Upper lobe of left lung (tissue), 4 donors: Measurements from ENCODE around the gene TCERG1.

Experiments used
- CTCF ChIP-seq, 6 experiments: fragments of 450-650 bp in 4 of 6; fragments of 200-600 bp in 2 of 6; sonication (generic) in 2 of 6; IDR thresholded peaks; one replicate each; pipeline ENCODE4 v1.5.1; 2016 to 2019; ENCODE audit warnings: antibody characterized with exemption in 6 of 6
- POLR2AphosphoS5 ChIP-seq, 2 donors: sonication (generic); formaldehyde crosslinking; IDR thresholded peaks; one replicate each; pipeline ENCODE4 v1.5.1; 2017; ENCODE audit warnings: antibody characterized with exemption in 2 of 2

DNA sequence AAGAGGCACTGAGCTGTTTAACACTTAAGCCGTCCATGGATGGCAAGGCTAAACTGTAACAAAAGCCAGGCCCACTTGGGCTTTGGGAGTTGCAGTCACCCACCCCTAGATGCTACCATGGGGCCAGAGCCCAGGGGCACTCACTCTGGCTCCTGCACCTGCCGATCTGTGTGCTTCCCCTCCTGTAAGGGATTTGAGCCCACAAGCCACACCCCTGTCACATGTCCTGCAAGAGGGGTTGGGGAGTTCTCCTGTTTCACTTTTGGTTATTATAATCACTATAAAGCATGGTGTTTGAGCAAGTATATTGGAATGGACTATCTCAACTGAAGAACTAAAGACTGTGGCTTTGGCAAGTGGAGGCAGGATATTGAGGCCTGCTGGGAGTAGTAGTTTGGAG lies 82.9 kb downstream of the TCERG1 start:
- TF ChIP-seq CTCF (IDR thresholded peaks at IDR 0.05) = no peak
- TF ChIP-seq POLR2AphosphoS5 (IDR thresholded peaks at IDR 0.05) = no peak
